Muscle layer of colon (tissue), 2 donors: ENCODE measurements around the gene GEMIN2.
"Not testable (repeated sequence)": the region's sequence is repeated elsewhere in the genome, so short reads cannot be mapped to it uniquely, and the experiment has no call there.

ENCODE experiments used
- H3K27ac ChIP-seq: one replicate; pipeline ENCODE4 v1.7.0; 2013; ENCODE audit warnings: low read depth, mild to moderate bottlenecking, low read length, moderate library complexity
- H3K27me3 ChIP-seq, 2 donors: one replicate each; pipeline ENCODE4 v1.7.0; 2013; ENCODE audit warnings: low read length in 2 of 2, mild to moderate bottlenecking in 2 of 2; ENCODE audit not compliant: insufficient read depth in 2 of 2, control insufficient read depth in 1 of 2
- H3K36me3 ChIP-seq: one replicate; pipeline ENCODE4 v1.7.0; 2013; ENCODE audit warnings: mild to moderate bottlenecking, low read length; ENCODE audit not compliant: insufficient read depth
- H3K4me1 ChIP-seq: one replicate; pipeline ENCODE4 v1.7.0; 2013; ENCODE audit warnings: mild to moderate bottlenecking, low read length; ENCODE audit not compliant: insufficient read depth
- H3K4me3 ChIP-seq, 2 donors: one replicate each; pipeline ENCODE4 v1.7.0; 2013; ENCODE audit warnings: low read length in 2 of 2, low read depth in 1 of 2, mild to moderate bottlenecking in 1 of 2, moderate library complexity in 1 of 2
- H3K9ac ChIP-seq: one replicate; pipeline ENCODE4 v1.7.0; 2013; ENCODE audit warnings: low read length
- H3K9me3 ChIP-seq: one replicate; pipeline ENCODE4 v1.7.0; 2013; ENCODE audit warnings: mild to moderate bottlenecking, low read length
- donor health status: abdominal sarcoma.
- donor health status: Adenocarcinoma of cecum.

Gene GEMIN2

GRCh38 chr14:39122330-39123138, 8.4 kb downstream of the GEMIN2 start:
- Histone ChIP-seq H3K9ac (no peak overlapping the region), H3K9me3 (no peaks in the 10 kb centered on the region), H3K27ac (no peak overlapping the region), H3K4me1 (no peaks in the 10 kb centered on the region), H3K27me3 (no peaks in the 10 kb centered on the region), H3K4me3 (no peak overlapping the region), H3K36me3 (peaks cover 39% of the 10 kb centered on the region)

DNA sequence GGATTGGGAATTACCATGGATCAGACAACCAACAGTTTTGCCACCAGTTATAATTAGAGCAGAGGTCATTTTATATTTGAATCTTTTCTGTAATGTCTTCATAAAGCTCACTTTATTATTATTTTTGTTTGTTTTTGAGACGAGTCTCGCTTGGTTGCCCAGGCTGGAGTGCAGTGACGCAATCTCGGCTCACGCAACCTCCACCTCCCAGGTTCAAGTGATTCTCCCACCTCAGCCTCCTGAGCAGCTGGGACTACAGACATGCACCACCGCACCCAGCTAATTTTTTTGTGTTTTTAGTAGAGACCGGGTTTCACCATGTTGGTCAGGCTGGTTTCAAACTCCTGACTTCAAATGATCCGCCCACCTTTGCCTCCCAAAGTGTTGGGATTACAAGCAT, 23.7 kb downstream of the GEMIN2 start:
- not testable (repeated sequence) for H3K4me3 ChIP-seq, H3K9me3 ChIP-seq, H3K27me3 ChIP-seq, H3K4me1 ChIP-seq, H3K9ac ChIP-seq, H3K27ac ChIP-seq
- peaks cover 17% of the 10 kb centered on the region for H3K36me3 ChIP-seq

DNA sequence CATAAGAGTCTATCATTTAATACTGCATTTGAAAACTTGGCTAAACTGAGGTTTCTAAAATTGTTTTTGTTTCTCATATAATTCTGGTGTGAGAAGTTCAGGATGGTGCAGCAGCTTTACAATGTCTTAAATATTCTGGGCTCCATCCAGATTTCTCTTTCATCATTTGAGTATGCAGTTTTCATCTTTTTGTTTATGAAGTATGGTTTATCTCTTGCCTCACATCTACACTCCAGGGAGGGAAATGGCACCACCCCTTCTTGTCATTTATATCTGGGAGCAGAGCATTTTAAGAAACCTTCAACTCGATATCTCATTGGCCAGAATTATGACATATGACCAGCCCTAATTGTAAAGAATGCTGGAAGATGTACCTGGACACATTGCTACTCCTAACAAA, 24.3 kb downstream of the GEMIN2 start:
- H3K27ac ChIP-seq = no peak overlapping the region
- no peak overlapping the region for H3K4me3 ChIP-seq
- no peak overlapping the region for H3K9ac ChIP-seq
- H3K36me3 ChIP-seq = peaks cover 17% of the 10 kb centered on the region
- no peaks in the 10 kb centered on the region for H3K9me3 ChIP-seq
- no peaks in the 10 kb centered on the region for H3K4me1 ChIP-seq
- no peaks in the 10 kb centered on the region for H3K27me3 ChIP-seq

GRCh38 chr14:39140170-39140569, 26.0 kb downstream of the GEMIN2 start:
- H3K9me3 ChIP-seq = no peaks in the 10 kb centered on the region
- no peak overlapping the region for H3K27ac ChIP-seq
- H3K4me1 ChIP-seq = no peaks in the 10 kb centered on the region
- H3K9ac ChIP-seq = no peak overlapping the region
- H3K4me3 ChIP-seq = no peak overlapping the region
- H3K27me3 ChIP-seq = no peaks in the 10 kb centered on the region
- peaks cover 13% of the 10 kb centered on the region for H3K36me3 ChIP-seq

GRCh38 chr14:39141623-39142022, 27.5 kb downstream of the GEMIN2 start:
- H3K4me1 ChIP-seq, H3K9ac ChIP-seq, H3K27me3 ChIP-seq, H3K9me3 ChIP-seq, H3K27ac ChIP-seq, H3K36me3 ChIP-seq, H3K4me3 ChIP-seq: not testable (repeated sequence)

DNA sequence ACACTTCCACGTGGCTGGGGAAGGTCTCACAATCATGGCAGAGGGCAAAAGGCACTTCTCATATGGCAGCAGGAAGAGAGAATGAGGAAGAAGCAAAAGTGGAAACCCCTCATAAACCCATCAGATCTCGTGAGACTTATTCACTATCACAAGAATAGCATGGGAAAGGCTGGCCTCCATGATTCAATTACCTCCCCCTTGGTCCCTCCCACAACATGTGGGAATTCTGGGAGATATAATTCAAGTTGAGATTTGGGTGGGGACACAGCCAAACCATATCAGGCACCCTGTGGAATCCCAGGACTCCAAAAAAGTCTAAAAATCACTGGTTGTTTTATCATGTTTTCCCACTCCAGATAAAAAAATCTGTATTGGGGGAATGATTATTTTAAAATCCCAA, 29.1 kb downstream of the GEMIN2 start:
- H3K9me3 ChIP-seq, H3K27me3 ChIP-seq, H3K4me3 ChIP-seq, H3K27ac ChIP-seq, H3K4me1 ChIP-seq, H3K36me3 ChIP-seq, H3K9ac ChIP-seq: not testable (repeated sequence)

GRCh38 chr14:39145266-39145966, 31.3 kb downstream of the GEMIN2 start:
- H3K27me3 ChIP-seq = no peaks in the 10 kb centered on the region
- H3K9ac ChIP-seq = no peak overlapping the region
- no peak overlapping the region for H3K27ac ChIP-seq
- no peaks in the 10 kb centered on the region for H3K9me3 ChIP-seq
- no peaks in the 10 kb centered on the region for H3K4me1 ChIP-seq
- H3K36me3 ChIP-seq = peaks cover 17% of the 10 kb centered on the region
- no peak overlapping the region for H3K4me3 ChIP-seq

GRCh38 chr14:39154594-39155189, 40.6 kb downstream of the GEMIN2 start:
- H3K4me1 ChIP-seq = no peaks in the 10 kb centered on the region
- peaks cover 14% of the 10 kb centered on the region for H3K36me3 ChIP-seq

DNA sequence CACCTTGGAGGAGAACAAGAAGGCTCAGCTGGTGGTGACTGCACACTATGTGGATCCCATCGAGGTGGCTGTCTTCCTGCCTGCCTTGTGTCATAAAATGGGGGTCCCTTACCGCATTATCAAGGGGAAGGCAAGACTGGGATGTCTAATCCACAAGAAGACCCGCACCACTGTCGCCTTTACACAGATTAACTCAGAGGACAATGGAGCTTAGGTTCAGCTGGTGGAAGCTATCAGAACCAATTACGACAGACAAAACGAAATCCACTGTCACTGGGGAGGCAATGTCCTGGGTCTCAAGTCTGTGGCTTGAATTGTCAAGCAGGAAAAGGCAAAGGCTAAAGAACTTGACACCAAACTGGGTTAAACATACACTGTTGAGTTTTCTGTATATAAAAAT, 43.4 kb downstream of the GEMIN2 start:
- no peak overlapping the region for H3K9ac ChIP-seq
- no peak overlapping the region for H3K27ac ChIP-seq
- no peak overlapping the region for H3K4me3 ChIP-seq
- H3K4me1 ChIP-seq = no peaks in the 10 kb centered on the region
- peaks cover 20% of the 10 kb centered on the region for H3K36me3 ChIP-seq
- H3K9me3 ChIP-seq = no peaks in the 10 kb centered on the region
- no peaks in the 10 kb centered on the region for H3K27me3 ChIP-seq

More at GRCh38 chr14:39154594-39155189, 40.6 kb downstream of the GEMIN2 start:
- Histone ChIP-seq H3K27ac (no peak overlapping the region), H3K27me3 (no peaks in the 10 kb centered on the region), H3K4me3 (no peak overlapping the region), H3K9me3 (no peaks in the 10 kb centered on the region), H3K9ac (no peak overlapping the region)

DNA sequence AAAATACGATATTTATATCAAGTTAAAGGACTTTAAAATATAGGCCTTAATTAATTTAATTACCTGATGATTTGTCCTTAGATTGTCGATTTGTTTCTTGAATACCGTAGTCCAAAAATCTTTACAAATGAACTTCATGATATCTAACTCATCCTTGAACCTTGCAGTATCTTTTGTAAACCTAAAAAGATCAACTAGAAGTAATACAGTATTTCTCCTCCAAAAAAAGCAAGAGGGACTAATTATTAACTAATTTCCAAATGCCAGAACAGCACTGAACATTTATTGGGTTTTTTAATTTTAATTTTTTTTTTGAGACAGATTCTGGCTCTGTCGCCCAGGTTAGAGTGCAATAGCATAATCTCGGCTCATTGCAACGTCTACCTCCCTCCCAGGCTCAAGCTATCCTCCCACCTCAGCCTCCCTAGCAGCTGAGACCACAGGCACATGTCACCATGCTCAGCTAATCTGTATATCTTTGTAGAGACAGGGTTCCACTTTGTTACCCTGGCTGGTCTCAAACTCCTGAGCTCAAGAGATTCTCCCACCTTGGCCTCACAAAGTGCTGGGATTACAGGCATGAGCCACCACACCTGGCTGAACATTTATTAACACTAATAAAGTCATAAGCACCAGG, 44.2 kb downstream of the GEMIN2 start:
- Histone ChIP-seq H3K4me3 (no peak overlapping the region), H3K9ac (no peak overlapping the region), H3K36me3 (peaks cover 20% of the 10 kb centered on the region), H3K9me3 (no peaks in the 10 kb centered on the region), H3K27ac (no peak overlapping the region), H3K27me3 (no peaks in the 10 kb centered on the region), H3K4me1 (no peaks in the 10 kb centered on the region)

GRCh38 chr14:39160494-39160893, 46.4 kb downstream of the GEMIN2 start:
- no peaks in the 10 kb centered on the region for H3K4me1 ChIP-seq
- H3K27me3 ChIP-seq = no peaks in the 10 kb centered on the region
- H3K9ac ChIP-seq = no peak overlapping the region
- H3K9me3 ChIP-seq = no peaks in the 10 kb centered on the region
- no peak overlapping the region for H3K4me3 ChIP-seq
- H3K27ac ChIP-seq = no peak overlapping the region
- H3K36me3 ChIP-seq = peaks cover 20% of the 10 kb centered on the region
